Measurements from ENCODE around the gene GABARAP. TPM values are rescaled to one million over a fixed set of nuclear protein-coding genes. Genes with fewer than 3 reads are reported as not detected.
A peak's percentile ranks its signal among the peaks of the same experiment; 100 is the strongest.

GABARAP gene
- total and polyA plus RNA-seq, 2 of the 8 experiments (the other 6 are each of a cell fraction or from before 2014, with no cell fraction given) = 252 to 581 TPM

- TF ChIP-seq E2F6 (IDR thresholded peaks at IDR 0.05) (no peak; the same call in 1 of the 2 replicates), ASH2L (IDR thresholded peaks at IDR 0.05; ENCODE audit: low read length) (peak; percentile 24), RXRA (IDR thresholded peaks at IDR 0.05; ENCODE audit: insufficient read depth, low read depth, low read length) (no peak), SP1 (IDR thresholded peaks at IDR 0.05; ENCODE audit: low read depth, low read length) (peak; percentile 83; the same call in 1 of the 2 replicates), RNF2 (IDR thresholded peaks at IDR 0.05; ENCODE audit: borderline replicate concordance, low read depth, low read length, missing control alignments, poor library complexity, severe bottlenecking) (no peak), POLR2A (IDR thresholded peaks at IDR 0.05; ENCODE audit: control extremely low read depth in 1 of 2, low read depth in 2 of 2, low read length in 2 of 2) (no peak), EP300 (IDR thresholded peaks at IDR 0.05; ENCODE audit: borderline replicate concordance in 1 of 2, low read depth in 2 of 2, low read length in 2 of 2) (peak in 1 of 2 experiments; percentile 7; a peak in 1 of 3 replicates), TCF12 (IDR thresholded peaks at IDR 0.05; ENCODE audit: low read depth, low read length) (no peak), KDM1A (IDR thresholded peaks at IDR 0.05; ENCODE audit: borderline replicate concordance, low read length) (no peak)
Measured at GRCh38 chr17:7214300-7215135, 27.7 kb downstream of the GABARAP start (continued).
